Endothelial cell (in vitro differentiated cells): ENCODE data around the gene NOTCH2. TPM values are rescaled to one million over a fixed set of nuclear protein-coding genes. Genes with fewer than 3 reads are reported as not detected.

Source experiments
- DNase-seq: peaks from one replicate; pipeline ENCODE4 v3.0.0; 2021; ENCODE audit warnings: low spot score
- H3K27ac Mint-ChIP-seq: one replicate; pipeline ENCODE4 v1.8.0; 2021; ENCODE audit warnings: mixed read lengths, inconsistent platforms; ENCODE audit not compliant: unreplicated experiment
- H3K27me3 Mint-ChIP-seq: one replicate; pipeline ENCODE4 v1.8.0; 2021; ENCODE audit warnings: mild to moderate bottlenecking, moderate library complexity, mixed read lengths, inconsistent platforms; ENCODE audit not compliant: unreplicated experiment
- H3K36me3 Mint-ChIP-seq: one replicate; pipeline ENCODE4 v1.8.0; 2021; ENCODE audit warnings: mild to moderate bottlenecking, low read depth, mixed read lengths, inconsistent platforms; ENCODE audit not compliant: unreplicated experiment
- H3K4me1 Mint-ChIP-seq: one replicate; pipeline ENCODE4 v1.8.0; 2021; ENCODE audit warnings: mild to moderate bottlenecking, mixed read lengths, inconsistent platforms; ENCODE audit not compliant: unreplicated experiment
- H3K4me3 Mint-ChIP-seq: one replicate; pipeline ENCODE4 v1.8.0; 2021; ENCODE audit warnings: mild to moderate bottlenecking, mixed read lengths, inconsistent platforms; ENCODE audit not compliant: unreplicated experiment
- H3K9me3 Mint-ChIP-seq: one replicate; pipeline ENCODE4 v1.8.0; 2021; ENCODE audit warnings: mixed read lengths, inconsistent platforms; ENCODE audit not compliant: unreplicated experiment
- CTCF ChIP-seq: fragments of 200-600 bp; sonication (generic); IDR thresholded peaks from one replicate; pipeline ENCODE4 v1.5.0; 2021; ENCODE audit warnings: antibody characterized with exemption; ENCODE audit not compliant: unreplicated experiment
- total RNA-seq: library from RNA; stranded (reverse); fragmentation: NEBNext Ultra II Directional; extraction: Animal tissue kit (Norgen Biotek cat#: 25700); gene quantifications from one replicate; pipeline ENCODE4 v1.2.1, GENCODE V29; 2021; ENCODE audit not compliant: unreplicated experiment

The NOTCH2 gene
- total RNA-seq, 1 donor from 2014 or later: 29.7 TPM

GRCh38 chr1:119879510-119880434, 189.7 kb downstream of the NOTCH2 start:
- Mint-ChIP-seq H3K9me3 (no peaks in the 10 kb centered on the region), H3K36me3 (no peaks in the 10 kb centered on the region), H3K27me3 (peaks cover 2% of the 10 kb centered on the region), H3K4me1 (no peaks in the 10 kb centered on the region), H3K27ac (no peak overlapping the region), H3K4me3 (no peak overlapping the region)
- no peak for TF ChIP-seq CTCF
- DNase-seq: no peak

DNA sequence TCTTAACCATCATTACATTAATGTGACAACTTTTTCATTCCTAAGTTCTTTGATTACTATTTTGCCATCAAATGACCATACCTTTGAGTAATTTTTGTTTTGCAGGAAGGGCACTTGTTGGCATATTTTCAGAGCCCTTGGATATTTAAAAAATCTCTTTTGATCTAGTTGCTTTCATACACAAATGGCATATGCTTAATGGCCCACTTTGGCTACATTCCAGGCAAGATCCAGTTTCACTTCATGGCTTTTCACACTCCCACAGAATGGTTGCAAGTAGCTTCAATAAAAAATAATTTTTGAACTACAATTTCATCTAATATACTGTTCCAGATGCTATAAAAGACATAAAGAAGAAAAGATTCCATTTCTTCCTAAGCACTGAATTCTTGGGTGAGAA, 191.3 kb downstream of the NOTCH2 start:
- no peaks in the 10 kb centered on the region for H3K36me3 Mint-ChIP-seq
- H3K27ac Mint-ChIP-seq: no peak overlapping the region
- H3K27me3 Mint-ChIP-seq: peaks cover 2% of the 10 kb centered on the region

GRCh38 chr1:119874186-119874585, 195.3 kb downstream of the NOTCH2 start:
- Mint-ChIP-seq H3K4me3 (no peak overlapping the region), H3K4me1 (no peaks in the 10 kb centered on the region)
- no peak for TF ChIP-seq CTCF

More for the DNA sequence above, 191.3 kb downstream of the NOTCH2 start:
- DNase-seq: no peak
- no peaks in the 10 kb centered on the region for H3K4me1 Mint-ChIP-seq
- no peaks in the 10 kb centered on the region for H3K9me3 Mint-ChIP-seq
- H3K4me3 Mint-ChIP-seq: no peak overlapping the region
- no peak for TF ChIP-seq CTCF

DNA sequence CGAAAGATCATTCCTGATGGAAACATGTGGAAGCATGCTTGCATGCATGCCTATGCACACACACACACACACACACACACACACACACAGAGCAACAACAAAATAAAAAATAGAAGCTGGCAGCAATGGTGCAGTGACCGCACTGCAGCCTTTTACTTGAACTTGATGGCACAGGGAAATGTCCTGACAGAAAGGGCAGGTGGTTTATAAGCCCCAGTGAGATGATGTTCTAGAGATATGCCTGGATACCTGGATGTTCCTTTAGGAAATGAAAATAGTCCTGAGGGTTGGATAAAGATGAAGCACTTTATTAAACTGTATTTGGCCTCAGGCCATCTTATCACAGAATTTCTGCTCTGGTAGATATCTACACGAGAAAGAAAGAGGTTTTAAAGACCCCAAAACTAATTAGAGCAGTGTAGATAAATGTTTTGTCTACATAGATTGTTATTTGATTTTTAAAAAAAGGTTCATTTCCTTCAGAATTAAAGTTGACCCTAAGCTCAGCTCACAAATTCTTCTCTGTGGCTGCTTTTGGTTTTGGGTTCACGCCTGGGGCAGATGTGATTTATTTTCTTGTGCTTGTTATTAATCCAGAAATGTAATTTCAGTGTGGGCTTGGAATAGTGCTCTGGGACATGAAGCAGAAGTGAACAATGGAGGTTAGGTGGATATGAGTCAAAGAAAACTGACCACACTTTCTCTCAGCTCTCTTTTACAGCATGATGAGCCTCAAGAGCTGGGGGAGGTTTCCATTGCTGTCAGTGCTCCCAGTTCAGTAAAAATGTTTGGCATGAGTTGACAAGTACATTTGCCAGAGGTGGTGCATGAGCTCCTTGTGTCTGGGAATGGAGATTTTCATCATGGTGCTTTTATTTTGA, 196.1 kb downstream of the NOTCH2 start:
- TF ChIP-seq CTCF: no peak
- DNase-seq: no peak
- Mint-ChIP-seq H3K36me3 (no peaks in the 10 kb centered on the region), H3K27ac (no peak overlapping the region), H3K4me3 (no peak overlapping the region), H3K9me3 (no peaks in the 10 kb centered on the region), H3K4me1 (no peaks in the 10 kb centered on the region), H3K27me3 (peaks cover 3% of the 10 kb centered on the region)

More at GRCh38 chr1:119874186-119874585, 195.3 kb downstream of the NOTCH2 start:
- Mint-ChIP-seq H3K36me3 (no peaks in the 10 kb centered on the region), H3K9me3 (no peaks in the 10 kb centered on the region), H3K27ac (no peak overlapping the region), H3K27me3 (peaks cover 3% of the 10 kb centered on the region)
- no peak for DNase-seq
